Pancreas (tissue), 10 donors: ENCODE data around the gene APP. TPM values are rescaled to one million over a fixed set of nuclear protein-coding genes. Genes with fewer than 3 reads are reported as not detected.

Source experiments
- ATAC-seq, 4 donors: fragments of 200-7000 bp; cut with Tn5 transposase; one replicate each; pipeline versions ENCODE4 v1.8.0 to v1.9.1; 2020; ENCODE audit warnings: mild to moderate bottlenecking in 4 of 4, moderate library complexity in 4 of 4
- DNase-seq, 6 donors: peaks; one replicate each; pipeline ENCODE4 v3.0.0-alpha.2; 2020
- FAIRE-seq: peaks from 2 replicates; lab custom pipeline; 2012; peaks lifted over from hg19 to GRCh38; lab: Jason Lieb, UNC
- H3K27ac ChIP-seq, 4 donors: fragments of 200-600 bp; sonication (generic); 1 replicate in 3 of 4; 2 replicates in 1 of 4; pipeline versions ENCODE4 v1.5.0 to v1.8.0; 2020
- H3K27me3 ChIP-seq, 4 donors: fragments of 200-600 bp; one replicate each; pipeline ENCODE4 v1.8.0; 2021
- H3K36me3 ChIP-seq, 3 donors: fragments of 200-600 bp; sonication (generic) in 1 of 3; one replicate each; pipeline versions ENCODE4 v1.5.0 to v1.8.0; 2020 to 2021
- H3K4me1 ChIP-seq, 3 donors: fragments of 200-600 bp; one replicate each; pipeline ENCODE4 v1.8.0; 2021
- H3K4me3 ChIP-seq, 4 donors: fragments of 200-600 bp; sonication (generic) in 2 of 4; one replicate each; pipeline versions ENCODE4 v1.5.0 to v1.8.0; 2020 to 2021
- H3K9me3 ChIP-seq, 4 donors: fragments of 200-600 bp; one replicate each; pipeline ENCODE4 v1.8.0; 2021
- CTCF ChIP-seq, 4 donors: fragments of 200-600 bp; sonication (generic) in 3 of 4; IDR thresholded peaks; one replicate each; pipeline versions ENCODE4 v1.5.0 to v1.8.0; 2021; ENCODE audit warnings: antibody characterized with exemption in 4 of 4
- WGBS, 2 donors: extraction: QIAGEN DNeasy Blood & Tissue Kit; methylation state at CpG; one replicate each; pipeline ENCODE4 v1.1.7; 2013; 5-methylcytosine and 5-hydroxymethylcytosine counted together
- intact Hi-C, 3 donors: fragments of 100-400 bp; cut with DNase I; formaldehyde crosslinking; loops; one replicate each; pipeline versions ENCODE4 v1.11.1 to v1.14.2; 2022
- polyA plus RNA-seq, 2 donors: library from polyadenylated mRNA; stranded (reverse); fragments of 200-250 nt; gene quantifications; one replicate each; pipeline ENCODE4 v1.2.3, GENCODE V29; 2013
- total RNA-seq, 6 donors: library from RNA; stranded (reverse); fragmentation: NEBNext Ultra II Directional in 4 of 6; extraction: Animal tissue kit (Norgen Biotek cat#: 25700) in 4 of 6; gene quantifications; one replicate each; pipeline versions ENCODE4 v1.2.1 to v1.2.4, GENCODE V29; 2021 to 2023
- donor health status: healthy with polysubstance abuse.
- donor health status: DM: no; HTN: no; CAD: no; lungs with moderate emphysema.
- donor health status: DM: no; HTN: no; CAD: no.
- donor health status: control.
- donor health status: control.
- donor health status: Bipolar disorder and iron deficiency.
- donor health status: DM: yes; HTN: yes; CAD: no.
- donor health status: DM: no; HTN: no; CAD: no.
- donor health status: DM: no; HTN: no; CAD: no.
- donor health status: DM: yes; HTN: yes; CAD: no.

Gene APP
- total and polyA plus RNA-seq, 8 donors = 50.7 to 372 (median 165) TPM

- no peak for TF ChIP-seq CTCF (IDR thresholded peaks at IDR 0.05)
- intact Hi-C loops = no loop called here
- Histone ChIP-seq H3K27ac (no peak overlapping the region), H3K9me3 (no peaks in the 10 kb centered on the region), H3K27me3 (no peaks in the 10 kb centered on the region), H3K4me1 (peaks cover 4 to 38% (median 28%) of the 10 kb centered on the region in 3 donors), H3K36me3 (no peaks in the 10 kb centered on the region), H3K4me3 (no peak overlapping the region)
- DNase-seq (no peak), FAIRE-seq (no peak), ATAC-seq (peak in 1 of 4 donors; percentile 22)
- 65 to 68% methylated on average over 2 of the region's 2 CpGs for WGBS, 2 donors
Measured at GRCh38 chr21:26157801-26158200, 12.8 kb downstream of the APP start.

GRCh38 chr21:26154753-26155152 is 15.8 kb downstream of the APP start:
- no peak overlapping the region for H3K4me3 ChIP-seq
- no peak for TF ChIP-seq CTCF (IDR thresholded peaks at IDR 0.05)

GRCh38 chr21:26153758-26154157 is 16.8 kb downstream of the APP start:
- DNase-seq (no peak), FAIRE-seq (no peak), ATAC-seq (no peak)
- WGBS, 2 donors = 46% methylated on average over 1 of the region's 1 CpG
- Histone ChIP-seq H3K27me3 (no peaks in the 10 kb centered on the region), H3K36me3 (no peaks in the 10 kb centered on the region), H3K9me3 (no peaks in the 10 kb centered on the region), H3K4me3 (no peak overlapping the region), H3K4me1 (peaks cover 10 to 23% (median 21%) of the 10 kb centered on the region in 3 donors), H3K27ac (no peak overlapping the region)
- TF ChIP-seq CTCF (IDR thresholded peaks at IDR 0.05) = no peak
- intact Hi-C loops = no loop called here

More at GRCh38 chr21:26154753-26155152, 15.8 kb downstream of the APP start:
- FAIRE-seq (no peak), ATAC-seq (no peak), DNase-seq (no peak)
- Histone ChIP-seq H3K36me3 (no peaks in the 10 kb centered on the region), H3K27me3 (no peaks in the 10 kb centered on the region), H3K9me3 (no peaks in the 10 kb centered on the region), H3K4me1 (peaks cover 4 to 17% (median 16%) of the 10 kb centered on the region in 3 donors), H3K27ac (no peak overlapping the region)
- intact Hi-C loops = no loop called here
- WGBS, 2 donors = 85 to 91% methylated on average over 4 of the region's 4 CpGs

GRCh38 chr21:26148840-26149354 is 21.7 kb downstream of the APP start:
- Histone ChIP-seq H3K27ac (peak overlapping the region in 1 of 4 donors; percentile 24), H3K4me3 (no peak overlapping the region), H3K27me3 (no peaks in the 10 kb centered on the region), H3K4me1 (peaks cover 6 to 30% (median 13%) of the 10 kb centered on the region in 3 donors), H3K36me3 (no peaks in the 10 kb centered on the region), H3K9me3 (no peaks in the 10 kb centered on the region)
- intact Hi-C loops = no loop called here
- ATAC-seq (peak in 3 of 4 donors; percentile 43 to 58 (median 57)), DNase-seq (no peak), FAIRE-seq (no peak)
- no peak for TF ChIP-seq CTCF (IDR thresholded peaks at IDR 0.05)

- H3K9me3 ChIP-seq = no peaks in the 10 kb centered on the region
- no peak overlapping the region for H3K4me3 ChIP-seq
- no peaks in the 10 kb centered on the region for H3K27me3 ChIP-seq
- no peaks in the 10 kb centered on the region for H3K36me3 ChIP-seq
- FAIRE-seq (no peak), ATAC-seq (peak in 3 of 4 donors; percentile 51 to 68 (median 57)), DNase-seq (no peak)
- WGBS, 2 donors = 36 to 51% methylated on average over 3 of the region's 3 CpGs
- peaks cover 6 to 30% (median 13%) of the 10 kb centered on the region in 3 donors for H3K4me1 ChIP-seq
- peak overlapping the region in 1 of 4 donors; percentile 24 for H3K27ac ChIP-seq
- TF ChIP-seq CTCF (IDR thresholded peaks at IDR 0.05) = no peak
- intact Hi-C loops = no loop called here
Measured at GRCh38 chr21:26148071-26148839, 22.3 kb downstream of the APP start.
